Bronchial epithelial cell (primary cell): ENCODE measurements around the gene PRC1. TPM values are rescaled to one million over a fixed set of nuclear protein-coding genes. Genes with fewer than 3 reads are reported as not detected.

Source experiments
- DNase-seq: peaks from one replicate; pipeline ENCODE4 v3.0.0-alpha.2; 2010; ENCODE audit warnings: low read depth
- FAIRE-seq: peaks from 2 replicates; lab custom pipeline; 2011; peaks lifted over from hg19 to GRCh38; lab: Jason Lieb, UNC
- H3K27me3 ChIP-seq: 2 replicates; pipeline ENCODE4 v1.5.1; 2011; ENCODE audit warnings: low read length; ENCODE audit not compliant: control insufficient read depth, insufficient read depth
- H3K36me3 ChIP-seq: 2 replicates; pipeline ENCODE4 v1.5.1; 2011; ENCODE audit warnings: low read length; ENCODE audit not compliant: control insufficient read depth, insufficient read depth
- H3K4me3 ChIP-seq: 2 replicates; pipeline ENCODE4 v1.5.1; 2011; ENCODE audit warnings: mild to moderate bottlenecking, low read depth, low read length, control low read depth
- total RNA-seq: library from RNA; depleted of rRNA; stranded (reverse); fragments of >200 nt; gene quantifications from 2 replicates; pipeline ENCODE4 v1.2.1, GENCODE V29; 2014
- TF ChIP-seq, protein P1 (sequence below): IDR thresholded peaks from 2 replicates; pipeline ENCODE4 v1.5.1; 2011; ENCODE audit warnings: mild to moderate bottlenecking, moderate library complexity, low read length, control low read depth, inconsistent platforms; ENCODE audit not compliant: insufficient read depth, severe bottlenecking

The PRC1 gene
- total RNA-seq, 1 donor from 2014 or later = 6.1 TPM

DNA sequence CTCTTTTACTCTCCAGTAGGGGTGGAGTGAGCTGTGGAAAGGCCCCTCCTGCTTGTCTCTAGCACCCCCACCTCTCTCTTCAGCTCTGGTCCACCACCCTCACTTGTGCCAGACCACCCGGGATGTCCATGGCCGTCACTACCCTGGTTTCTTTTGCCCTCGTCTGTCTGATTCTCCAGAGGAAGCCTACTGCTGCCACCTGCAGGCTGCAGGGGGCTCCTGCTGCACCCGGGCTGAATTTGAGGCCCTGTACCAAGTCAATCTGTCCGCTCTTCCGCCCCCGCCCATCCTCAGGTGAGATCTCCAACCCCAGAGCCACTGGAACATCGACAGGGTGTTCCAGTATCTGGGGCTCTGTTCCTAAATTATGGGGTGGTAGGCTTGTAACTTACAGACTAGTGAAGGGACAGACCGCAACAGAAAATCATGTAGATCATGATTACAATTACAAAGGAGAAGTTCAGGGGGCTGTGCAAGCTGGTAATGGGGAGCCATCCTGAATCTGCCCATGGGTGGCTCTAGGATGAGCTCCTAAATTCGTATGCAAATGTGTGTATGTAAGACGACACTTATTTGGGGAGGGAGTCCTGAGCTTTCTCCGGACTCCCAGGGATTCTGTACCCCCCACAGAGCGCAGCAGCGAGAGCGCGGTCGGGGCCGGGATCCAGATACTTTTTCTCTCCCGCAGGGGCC is 59.9 kb downstream of the PRC1 start:
- DNase-seq = peak; percentile 77
- TF ChIP-seq, protein P1, sequence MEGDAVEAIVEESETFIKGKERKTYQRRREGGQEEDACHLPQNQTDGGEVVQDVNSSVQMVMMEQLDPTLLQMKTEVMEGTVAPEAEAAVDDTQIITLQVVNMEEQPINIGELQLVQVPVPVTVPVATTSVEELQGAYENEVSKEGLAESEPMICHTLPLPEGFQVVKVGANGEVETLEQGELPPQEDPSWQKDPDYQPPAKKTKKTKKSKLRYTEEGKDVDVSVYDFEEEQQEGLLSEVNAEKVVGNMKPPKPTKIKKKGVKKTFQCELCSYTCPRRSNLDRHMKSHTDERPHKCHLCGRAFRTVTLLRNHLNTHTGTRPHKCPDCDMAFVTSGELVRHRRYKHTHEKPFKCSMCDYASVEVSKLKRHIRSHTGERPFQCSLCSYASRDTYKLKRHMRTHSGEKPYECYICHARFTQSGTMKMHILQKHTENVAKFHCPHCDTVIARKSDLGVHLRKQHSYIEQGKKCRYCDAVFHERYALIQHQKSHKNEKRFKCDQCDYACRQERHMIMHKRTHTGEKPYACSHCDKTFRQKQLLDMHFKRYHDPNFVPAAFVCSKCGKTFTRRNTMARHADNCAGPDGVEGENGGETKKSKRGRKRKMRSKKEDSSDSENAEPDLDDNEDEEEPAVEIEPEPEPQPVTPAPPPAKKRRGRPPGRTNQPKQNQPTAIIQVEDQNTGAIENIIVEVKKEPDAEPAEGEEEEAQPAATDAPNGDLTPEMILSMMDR = peak; percentile 95
- Histone ChIP-seq H3K27me3 (no peaks in the 10 kb centered on the region), H3K36me3 (peaks cover 8% of the 10 kb centered on the region), H3K4me3 (peak overlapping the region; percentile 83)
- FAIRE-seq = no peak

DNA sequence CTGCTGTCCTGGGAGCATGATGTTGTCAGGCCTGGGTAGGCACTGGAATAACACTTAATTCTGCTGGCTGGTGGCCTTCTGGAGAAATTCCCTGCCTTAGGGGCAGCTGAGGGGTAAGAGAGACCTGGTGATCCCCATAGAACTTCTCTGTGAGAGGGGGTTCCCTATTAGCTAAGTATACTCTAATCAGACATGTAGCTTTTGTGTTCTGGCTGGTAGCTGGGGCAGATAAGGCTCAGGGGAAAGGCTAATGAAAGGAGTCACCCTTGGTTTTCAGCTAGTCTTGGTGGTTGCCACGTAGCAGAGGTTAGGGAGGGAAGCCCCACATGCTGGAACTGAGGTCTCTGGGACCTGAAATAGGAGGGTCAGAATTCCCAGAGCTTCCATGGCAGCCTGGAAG is 61.0 kb downstream of the PRC1 start:
- H3K36me3 ChIP-seq = peaks cover 3% of the 10 kb centered on the region
- TF ChIP-seq, protein P1 = no peak
- DNase-seq = no peak
- H3K4me3 ChIP-seq = no peak overlapping the region
- no peak for FAIRE-seq
- H3K27me3 ChIP-seq = no peaks in the 10 kb centered on the region

DNA sequence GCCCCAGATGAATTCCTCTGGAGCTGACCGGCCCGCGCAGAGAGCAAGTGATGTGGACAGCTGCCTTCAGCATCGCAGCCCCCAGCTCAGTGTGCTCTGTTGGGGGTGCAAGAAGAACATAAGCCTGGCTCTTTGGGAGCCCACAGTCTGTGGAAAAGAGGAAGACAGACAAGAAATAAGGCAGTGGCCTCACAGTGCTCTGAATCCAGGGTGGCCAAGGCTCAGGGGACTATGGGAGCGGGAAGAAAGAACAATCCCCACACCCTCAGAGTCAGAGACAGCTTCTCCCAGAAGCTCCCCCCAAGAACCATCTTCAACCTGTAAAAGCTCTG is 61.7 kb downstream of the PRC1 start:
- FAIRE-seq (no peak), DNase-seq (no peak)
- H3K36me3 ChIP-seq = peaks cover 2% of the 10 kb centered on the region
- H3K27me3 ChIP-seq = no peaks in the 10 kb centered on the region
- TF ChIP-seq, protein P1 = no peak
- peak overlapping the region; percentile 61 for H3K4me3 ChIP-seq

DNA sequence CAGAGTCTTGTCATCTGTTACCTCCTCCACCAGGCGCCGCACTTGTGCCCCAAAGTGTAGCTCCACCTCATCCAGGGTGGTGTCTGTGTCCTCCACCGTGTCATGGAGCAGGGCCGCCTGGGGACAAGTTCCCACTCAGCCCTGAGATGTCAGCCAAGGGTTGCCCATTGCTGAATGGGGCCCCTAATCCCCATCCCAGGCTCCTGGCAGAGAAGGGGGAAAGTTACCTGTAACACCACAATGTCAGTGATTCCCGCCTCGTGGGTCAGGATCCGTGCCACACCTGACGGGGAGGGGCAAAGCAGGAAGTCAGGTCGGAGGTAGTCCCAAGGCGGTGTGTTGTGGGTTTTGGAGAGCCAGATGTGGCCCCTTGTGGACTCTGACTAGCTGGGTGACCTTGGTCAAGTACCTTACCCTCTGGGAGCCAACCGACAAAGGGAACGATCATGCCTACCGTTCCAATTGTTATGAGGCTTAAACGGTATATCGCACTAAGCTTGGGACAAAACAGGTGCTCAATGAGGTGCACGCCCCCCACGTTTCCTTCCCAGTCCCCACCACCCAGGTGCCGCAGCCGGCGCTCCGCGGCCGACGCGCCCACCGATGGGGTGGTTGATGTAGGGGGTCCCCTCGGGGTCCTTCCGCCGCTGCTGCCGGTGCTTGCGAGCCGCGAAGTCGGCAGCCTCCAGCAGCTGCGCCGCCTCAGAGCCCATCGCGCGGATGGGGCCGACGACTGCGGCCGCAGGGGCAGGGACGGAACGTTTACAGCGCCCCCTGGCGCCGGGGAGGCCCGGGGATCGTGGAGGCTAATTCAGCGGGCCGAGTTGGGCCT is 62.3 kb downstream of the PRC1 start, which contains the start of gene HDDC3:
TSS of gene HDDC3 (minus strand) at position 722 of the 832 bp plus-strand sequence. CDS start at position 713, 9 bp downstream.
- TF ChIP-seq, protein P1 = peak; percentile 99
- FAIRE-seq = no peak
- H3K36me3 ChIP-seq = peaks cover 2% of the 10 kb centered on the region
- no peaks in the 10 kb centered on the region for H3K27me3 ChIP-seq
- peak within 1 kb of the TSS; percentile 61 for H3K4me3 ChIP-seq
- peak; percentile 73 for DNase-seq

DNA sequence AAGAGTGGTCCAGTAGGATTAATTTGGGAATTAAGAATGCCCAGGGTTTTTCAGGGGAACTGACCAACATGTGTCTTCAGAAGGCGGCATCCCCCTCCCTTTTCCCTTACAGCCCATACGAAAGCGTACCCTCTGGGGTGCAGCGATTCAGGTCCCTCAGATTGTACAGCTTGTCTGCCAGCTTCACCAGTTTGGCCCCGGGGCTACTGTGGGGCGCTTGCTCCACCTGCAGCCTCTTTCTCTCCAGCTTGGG is 62.8 kb downstream of the PRC1 start:
- no peak for FAIRE-seq

More for the DNA sequence above, 62.8 kb downstream of the PRC1 start:
- Histone ChIP-seq H3K4me3 (peak overlapping the region; percentile 61), H3K27me3 (no peaks in the 10 kb centered on the region), H3K36me3 (peaks cover 2% of the 10 kb centered on the region)
- TF ChIP-seq, protein P1 = no peak
- no peak for DNase-seq
